A549 (cell line): Measurements from ENCODE around the gene GIGYF1. TPM values are rescaled to one million over a fixed set of nuclear protein-coding genes. Genes with fewer than 3 reads are reported as not detected.

Source experiments
- ATAC-seq, 2 experiments: fragments of 200-7000 bp in 1 of 2; fragments of >200 bp in 1 of 2; cut with Nextera tagmentation in 1 of 2; cut with Tn5 transposase in 1 of 2; 3 replicates each; pipeline versions ENCODE4 v1.8.0 to v1.9.1; 2018 to 2020; ENCODE audit warnings: mild to moderate bottlenecking in 1 of 2, moderate library complexity in 1 of 2
- CTCF ChIA-PET: fragments of 300-600 bp; sonication (Branson Sonifier 250); formaldehyde crosslinking; extraction: SDS; loops from one replicate; lab custom pipeline; 2021; ENCODE audit warnings: antibody characterized with exemption, inconsistent platforms; lab: Yijun Ruan, JAX
- POLR2A ChIA-PET: fragments of 350-600 bp; formaldehyde crosslinking; extraction: SDS; loops from one replicate; lab custom pipeline; 2021; ENCODE audit warnings: antibody characterized with exemption, inconsistent platforms; lab: Yijun Ruan, JAX
- DNase-seq, 2 experiments: peaks; one replicate each; pipeline versions ENCODE4 v3.0.0 to v3.0.0-alpha.2; 2011 to 2016; ENCODE audit warnings: low read depth in 1 of 2, low spot score in 1 of 2
- FAIRE-seq: peaks from 2 replicates; lab custom pipeline; 2011; peaks lifted over from hg19 to GRCh38; lab: Jason Lieb, UNC
- H3K27ac ChIP-seq, 2 experiments: fragments of >200 bp; sonication (Bioruptor Twin); formaldehyde crosslinking; 3 replicates each; pipeline ENCODE4 v1.5.1; 2016 to 2017
- H3K4me1 ChIP-seq: fragments of >200 bp; sonication (Bioruptor Twin); formaldehyde crosslinking; 3 replicates; pipeline ENCODE4 v1.6.1; 2016
- H3K4me2 ChIP-seq: fragments of >200 bp; sonication (Bioruptor Twin); formaldehyde crosslinking; 3 replicates; pipeline ENCODE4 v1.6.1; 2016
- H3K4me3 ChIP-seq: fragments of >200 bp; sonication (Bioruptor Twin); formaldehyde crosslinking; 3 replicates; pipeline ENCODE4 v1.5.1; 2016
- H3K9me3 ChIP-seq: fragments of >200 bp; sonication (Bioruptor Twin); formaldehyde crosslinking; 3 replicates; pipeline ENCODE4 v1.6.1; 2016
- ATOH8 ChIP-seq: fragments of 250-450 bp; sonication (Bioruptor Pico); IDR thresholded peaks from 2 replicates; pipeline ENCODE4 v1.5.0; 2020; ENCODE audit warnings: low read depth, mild to moderate bottlenecking, moderate library complexity
- CBX2 ChIP-seq: fragments of 200-600 bp; sonication (generic); IDR thresholded peaks from 2 replicates; pipeline ENCODE4 v1.6.1; 2016; ENCODE audit warnings: low read depth, mild to moderate bottlenecking, borderline replicate concordance
- CTCF ChIP-seq: fragments of >200 bp; sonication (Bioruptor Twin); formaldehyde crosslinking; IDR thresholded peaks from 3 replicates; pipeline ENCODE4 v1.5.1; 2016
- EP300 ChIP-seq, 2 experiments: fragments of >200 bp; sonication (Bioruptor Twin); formaldehyde crosslinking; IDR thresholded peaks; 2 replicates in 1 of 2; 3 replicates in 1 of 2; pipeline ENCODE4 v1.6.1; 2016 to 2017
- FOXS1 ChIP-seq: fragments of 250-450 bp; sonication (Bioruptor Pico); IDR thresholded peaks from 2 replicates; pipeline ENCODE4 v1.5.0; 2020; ENCODE audit warnings: mild to moderate bottlenecking, moderate library complexity
- GATA3 ChIP-seq: IDR thresholded peaks from 2 replicates; pipeline ENCODE4 v1.6.1; 2012; ENCODE audit warnings: borderline replicate concordance
- HDAC2 ChIP-seq: fragments of 200-600 bp; sonication (generic); IDR thresholded peaks from 2 replicates; pipeline ENCODE4 v1.6.1; 2016
- HEYL ChIP-seq: fragments of 250-450 bp; sonication (Bioruptor Pico); IDR thresholded peaks from 2 replicates; pipeline ENCODE4 v1.8.0; 2021; ENCODE audit warnings: mild to moderate bottlenecking, moderate library complexity
- HMGXB4 ChIP-seq: fragments of 250-450 bp; sonication (Bioruptor Pico); IDR thresholded peaks from 2 replicates; pipeline ENCODE4 v1.5.0; 2021; ENCODE audit warnings: mild to moderate bottlenecking, moderate library complexity, borderline replicate concordance
- HOXA7 ChIP-seq: fragments of 250-450 bp; sonication (Bioruptor Pico); IDR thresholded peaks from 2 replicates; pipeline ENCODE4 v1.5.0; 2020; ENCODE audit warnings: mild to moderate bottlenecking, moderate library complexity
- JUN ChIP-seq, 2 experiments: fragments of >200 bp; sonication (Bioruptor Twin); formaldehyde crosslinking; IDR thresholded peaks; 2 replicates in 1 of 2; 3 replicates in 1 of 2; pipeline ENCODE4 v1.6.1; 2016 to 2017
- JUNB ChIP-seq: fragments of >200 bp; sonication (Bioruptor Twin); formaldehyde crosslinking; IDR thresholded peaks from 2 replicates; pipeline ENCODE4 v1.6.1; 2016
- MAX ChIP-seq: IDR thresholded peaks from 2 replicates; pipeline ENCODE4 v1.6.1; 2012
- MAZ ChIP-seq: fragments of 150-350 bp; IDR thresholded peaks from 2 replicates; pipeline ENCODE4 v1.6.1; 2014; ENCODE audit warnings: antibody characterized with exemption, low read depth, low read length, borderline replicate concordance
- NFE2L2 ChIP-seq: fragments of 150-350 bp; conservative IDR thresholded peaks from 2 replicates; pipeline ENCODE4 v1.6.1; 2014; ENCODE audit warnings: low read length
- NPAS2 ChIP-seq: fragments of 250-450 bp; sonication (Bioruptor Pico); IDR thresholded peaks from 2 replicates; pipeline ENCODE4 v1.8.0; 2022; ENCODE audit warnings: mild to moderate bottlenecking, moderate library complexity, borderline replicate concordance
- PBX3 ChIP-seq: IDR thresholded peaks from 2 replicates; pipeline ENCODE4 v1.6.1; 2012
- POLR2AphosphoS2 ChIP-seq: conservative IDR thresholded peaks from 2 replicates; pipeline ENCODE4 v1.6.1; 2012; ENCODE audit warnings: low read length, improper control_type of control experiment, inconsistent platforms
- REST ChIP-seq: fragments of 200-600 bp; sonication (generic); IDR thresholded peaks from 2 replicates; pipeline ENCODE4 v1.6.1; 2016; ENCODE audit warnings: antibody characterized with exemption, mild to moderate bottlenecking, moderate library complexity
- RNF2 ChIP-seq: fragments of 200-600 bp; sonication (generic); IDR thresholded peaks from 2 replicates; pipeline ENCODE4 v1.6.1; 2016; ENCODE audit warnings: low read depth, mild to moderate bottlenecking, antibody characterized with exemption, moderate library complexity, borderline replicate concordance
- TP53 ChIP-seq: fragments of 250-450 bp; sonication (Bioruptor Pico); IDR thresholded peaks from 2 replicates; pipeline ENCODE4 v1.5.0; 2021; ENCODE audit warnings: mild to moderate bottlenecking, moderate library complexity
- ZC3H11A ChIP-seq: fragments of 450-650 bp; IDR thresholded peaks from 2 replicates; pipeline ENCODE4 v1.6.1; 2014; ENCODE audit warnings: antibody characterized with exemption, mild to moderate bottlenecking
- WGBS: methylation state at CpG from one replicate; pipeline ENCODE4 v1.1.6; 2017; ENCODE audit errors: missing lambda C conversion rate; 5-methylcytosine and 5-hydroxymethylcytosine counted together
- polyA plus RNA-seq, 4 experiments: library from polyadenylated mRNA; depleted of rRNA in 3 of 4; stranded (reverse); fragments of >200 nt; fragmentation: RNase III in 1 of 4; extraction: RNeasy Plus Mini Kit Qiagen cat#74134 plus additional on column Dnase treatment in 1 of 4; gene quantifications; 2 replicates in 3 of 4; 3 replicates in 1 of 4; pipeline ENCODE4 v1.2.3, GENCODE V29; 2011 to 2017

GIGYF1 gene
- polyA plus RNA-seq, 2 of the 4 experiments (the other 2 are of a cell fraction) = 5.1 to 18.9 TPM

- TF ChIP-seq JUN (IDR thresholded peaks at IDR 0.05) = no peak
- TF ChIP-seq ATOH8 = no peak
- TF ChIP-seq NFE2L2 = no peak
- no peak for TF ChIP-seq GATA3
- no peak for TF ChIP-seq PBX3
- no peak for TF ChIP-seq HOXA7
- TF ChIP-seq RNF2 = no peak
- TF ChIP-seq CBX2 = no peak
- TF ChIP-seq HDAC2 = no peak
- no peak for TF ChIP-seq HEYL (CRISPR knock-in tag)
- no peak for TF ChIP-seq TP53
- no peak for TF ChIP-seq POLR2AphosphoS2
- TF ChIP-seq FOXS1 = no peak
- TF ChIP-seq ZC3H11A = no peak
- TF ChIP-seq MAX = no peak
- no peak for TF ChIP-seq NPAS2 (CRISPR knock-in tag)
- no peak for TF ChIP-seq HMGXB4 (CRISPR knock-in tag)
- TF ChIP-seq, all 56 proteins: peak for 0
- DNase-seq = no peak
- H3K4me3 ChIP-seq = no peak overlapping the region
- WGBS = 65% methylated on average over 8 of the region's 8 CpGs
- H3K27ac ChIP-seq = no peak overlapping the region
- H3K9me3 ChIP-seq = no peaks in the 10 kb centered on the region
- FAIRE-seq = no peak
- H3K4me2 ChIP-seq = no peak overlapping the region
- ChIA-PET CTCF (interaction anchor here (0.6 to 19.8 kb wide), 9 partner anchors 9 to 1392 kb away, joined by 3 to 280 read pairs (median 9); partner anchors contain the start of genes EPHB4, POP7 and SLC12A9), POLR2A (interaction anchor here (0.5 to 0.9 kb wide), 3 partner anchors 16 to 293 kb away, joined by 3 to 6 read pairs (median 4); partner anchors contain the start of genes POP7 and ZCWPW1)
- peaks cover 22% of the 10 kb centered on the region for H3K4me1 ChIP-seq
- no peak for ATAC-seq
Observed at GRCh38 chr7:100721505-100721812, 27.4 kb upstream of the GIGYF1 start.

- Histone ChIP-seq H3K27ac (peak overlapping the region in 1 of 2 experiments; percentile 70; a peak in 3 of 6 replicates), H3K4me2 (peak overlapping the region; percentile 87), H3K9me3 (no peaks in the 10 kb centered on the region), H3K4me1 (peaks cover 16% of the 10 kb centered on the region), H3K4me3 (peak overlapping the region; percentile 40)
- ATAC-seq = peak; percentile 35 to 53; a peak in 3 of 6 replicates
- no peak for FAIRE-seq
- TF ChIP-seq MAZ = no peak
- no peak for TF ChIP-seq EP300 (IDR thresholded peaks at IDR 0.05)
- no peak for TF ChIP-seq JUNB
- TF ChIP-seq RNF2 = no peak
- no peak for TF ChIP-seq ZC3H11A
- TF ChIP-seq REST = no peak
- TF ChIP-seq CTCF = no peak
- 57% methylated on average over 5 of the region's 56 CpGs for WGBS
- ChIA-PET CTCF (interaction anchor here (0.5 to 19.8 kb wide), 36 partner anchors 10 to 338 kb away, joined by 3 to 280 read pairs (median 4); partner anchors contain the start of genes EPHB4, POP7, SLC12A9 and UFSP1), POLR2A (interaction anchor here (0.5 to 0.9 kb wide), 3 partner anchors 15 to 293 kb away, joined by 3 to 6 read pairs (median 4); partner anchors contain the start of genes POP7 and ZCWPW1)
- no peak for DNase-seq
Observed at GRCh38 chr7:100720671-100721504, 26.8 kb upstream of the GIGYF1 start.
